Measurements from ENCODE around the gene BAZ2B.

The BAZ2B gene

DNA sequence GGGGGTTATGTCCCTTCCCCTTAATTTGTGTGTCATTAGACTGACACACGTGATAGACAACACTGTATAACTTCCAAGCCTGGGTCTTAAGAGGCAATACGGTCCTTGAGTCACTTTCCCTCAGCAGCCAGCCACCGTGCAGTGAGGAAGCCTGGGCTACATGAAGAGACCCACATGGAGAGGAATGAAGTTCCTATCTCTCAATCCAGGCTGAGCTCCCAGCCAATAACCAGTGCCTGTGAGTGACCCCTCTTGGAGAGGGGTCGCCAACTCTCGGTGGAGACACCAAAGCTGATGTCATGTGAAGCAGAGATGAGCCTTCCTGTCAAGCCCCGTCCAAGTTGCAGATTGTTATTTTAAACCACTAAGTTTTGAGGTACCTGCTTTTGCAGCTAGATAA lies 324.2 kb downstream of the BAZ2B start:
- DNase-seq = no peak

DNA sequence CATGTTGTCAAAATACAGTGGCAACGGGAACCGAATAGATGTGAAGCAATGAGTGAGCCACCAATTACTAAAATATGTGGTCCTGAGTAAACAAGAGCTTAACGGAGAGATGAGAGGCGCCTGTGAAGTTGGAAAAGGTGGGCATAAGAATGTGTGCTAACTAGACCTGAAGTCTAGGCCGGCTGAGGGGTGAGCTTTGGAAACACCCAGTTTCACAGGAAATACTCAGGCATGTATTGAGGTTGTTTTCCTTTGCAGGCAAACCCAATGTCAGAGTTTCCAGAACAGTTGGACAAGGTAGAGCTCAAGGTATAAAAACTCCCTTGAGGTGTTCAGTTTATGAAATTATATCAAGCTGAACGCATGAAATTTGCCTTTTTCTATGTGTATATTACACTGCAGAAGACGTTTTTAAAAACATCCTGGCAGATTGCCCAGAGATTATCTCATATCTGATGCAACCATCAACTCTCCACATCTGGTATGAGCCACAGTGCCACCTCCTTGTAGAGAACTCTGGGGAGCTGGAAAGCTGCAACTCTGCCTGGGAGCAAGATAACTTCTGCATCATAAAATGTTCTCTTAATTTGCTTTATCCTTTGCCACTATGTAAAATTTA lies 325.9 kb downstream of the BAZ2B start:
- DNase-seq = peak; percentile 75

DNA sequence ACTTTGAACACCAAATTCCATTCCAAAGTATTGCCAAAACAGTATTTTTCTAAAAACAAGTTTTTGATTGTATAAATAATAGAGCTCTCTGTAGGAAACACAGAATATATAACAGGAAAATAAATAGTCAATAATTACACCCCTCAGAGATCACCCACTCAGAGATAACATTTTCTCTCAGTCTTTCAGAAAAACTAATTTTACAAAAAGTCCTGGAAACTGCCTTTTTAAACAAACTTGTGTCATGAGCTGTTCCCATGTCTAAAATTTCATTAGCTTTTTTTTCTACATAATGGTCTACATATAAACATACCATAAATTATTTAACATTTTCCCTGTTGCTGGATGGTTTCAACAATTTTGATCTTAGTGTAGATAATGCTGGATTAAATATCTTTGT lies 328.6 kb downstream of the BAZ2B start:
- DNase-seq = no peak

DNA sequence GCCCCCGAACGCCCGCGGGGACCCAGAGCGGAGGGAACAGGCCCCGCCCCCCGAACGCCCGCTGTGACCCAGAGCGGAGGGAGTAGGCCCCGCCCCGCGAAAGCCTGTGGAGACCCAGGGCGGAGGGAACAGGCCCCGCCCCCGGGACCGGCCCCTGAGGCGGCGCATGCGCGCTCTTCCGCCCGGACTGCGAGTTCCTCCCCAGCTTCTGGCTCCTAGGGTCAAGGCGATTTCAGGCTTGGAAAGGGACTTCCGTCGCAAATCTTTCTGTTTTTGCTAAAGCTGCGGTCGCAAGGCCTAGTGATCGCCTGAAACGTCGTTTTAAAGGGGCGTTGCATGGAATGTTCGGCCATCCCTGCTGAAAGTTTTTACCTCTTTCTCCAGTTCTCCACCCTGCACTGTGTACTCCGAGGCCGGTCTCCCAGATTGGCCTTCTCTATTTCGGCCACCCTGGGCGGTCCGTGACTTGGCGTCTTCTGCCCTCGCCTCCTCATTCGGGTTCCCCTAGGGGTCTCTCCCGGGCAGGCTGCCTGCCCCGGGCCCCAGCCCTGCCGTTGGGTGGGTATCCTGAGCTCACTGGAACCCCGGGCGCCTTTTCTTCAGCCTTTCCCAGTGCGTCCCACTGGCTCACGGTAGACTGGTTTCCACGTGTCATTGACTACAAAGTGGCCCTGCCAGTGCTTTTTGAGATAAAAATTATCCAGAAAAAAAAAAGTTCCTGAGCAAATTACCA lies 329.5 kb downstream of the BAZ2B start:
- peak; percentile 98 for DNase-seq

DNA sequence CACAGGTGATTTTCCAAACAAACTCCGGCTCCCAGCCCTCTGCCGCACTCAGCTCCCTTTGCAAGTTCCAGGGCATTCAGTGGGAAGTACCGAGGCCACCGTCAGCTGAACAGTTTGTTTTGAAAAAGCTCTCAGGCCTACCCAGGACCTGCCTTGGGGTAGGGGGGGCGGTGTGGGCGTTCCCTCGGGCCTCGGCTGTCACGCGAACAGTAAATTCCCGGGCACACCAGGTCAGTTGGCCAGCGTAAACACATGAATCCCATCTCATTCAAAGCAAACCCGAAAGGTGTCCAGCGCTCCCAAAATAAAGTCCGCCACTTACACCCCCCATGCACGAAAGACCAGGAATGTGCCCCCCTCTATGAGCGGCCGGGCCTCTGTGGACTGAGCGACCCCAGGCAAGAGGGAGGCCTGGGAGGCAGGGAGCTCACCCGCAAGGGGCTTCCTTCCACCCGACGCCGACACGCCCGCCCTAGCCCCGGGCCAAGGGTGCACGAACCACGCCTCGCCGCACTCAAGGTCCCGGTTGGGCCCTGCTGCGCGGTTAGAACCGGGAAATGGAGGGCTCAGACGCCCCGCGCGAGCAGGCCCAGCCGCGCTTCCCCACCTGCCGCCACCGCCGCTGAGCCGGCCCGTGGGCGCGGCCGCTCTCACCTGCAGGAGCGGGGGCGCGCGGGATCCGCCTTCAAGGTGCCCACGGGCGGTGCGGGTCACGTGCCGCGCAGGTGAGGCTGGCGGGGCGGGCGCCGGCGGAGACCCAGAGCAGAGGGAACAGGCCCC lies 330.2 kb downstream of the BAZ2B start, which contains the start of gene WDSUB1:
WDSUB1 (minus strand) TSS at position 775 of the 780 bp plus-strand sequence. CDS start 3,634 bp downstream, outside the sequence.
- no peak for DNase-seq

DNA sequence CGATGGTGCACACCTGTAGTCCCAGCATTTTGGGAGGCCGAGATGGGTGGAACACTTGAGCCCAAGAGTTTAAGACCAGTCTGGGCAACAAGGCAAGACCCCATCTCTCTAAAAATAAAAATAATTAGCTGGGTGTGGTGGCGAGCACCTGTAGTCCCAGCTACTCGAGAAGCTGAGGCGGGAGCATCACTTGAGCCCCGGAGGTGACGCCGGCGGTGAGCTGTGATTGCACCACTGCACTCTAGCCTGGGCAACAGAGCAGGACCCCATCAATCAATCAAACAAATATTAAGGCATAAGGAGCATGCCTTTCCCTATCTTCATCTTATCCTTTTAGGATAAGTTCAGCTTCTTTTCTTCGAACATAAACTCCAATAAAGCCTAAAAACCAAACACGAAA lies 330.9 kb downstream of the BAZ2B start:
- no peak for DNase-seq

DNA sequence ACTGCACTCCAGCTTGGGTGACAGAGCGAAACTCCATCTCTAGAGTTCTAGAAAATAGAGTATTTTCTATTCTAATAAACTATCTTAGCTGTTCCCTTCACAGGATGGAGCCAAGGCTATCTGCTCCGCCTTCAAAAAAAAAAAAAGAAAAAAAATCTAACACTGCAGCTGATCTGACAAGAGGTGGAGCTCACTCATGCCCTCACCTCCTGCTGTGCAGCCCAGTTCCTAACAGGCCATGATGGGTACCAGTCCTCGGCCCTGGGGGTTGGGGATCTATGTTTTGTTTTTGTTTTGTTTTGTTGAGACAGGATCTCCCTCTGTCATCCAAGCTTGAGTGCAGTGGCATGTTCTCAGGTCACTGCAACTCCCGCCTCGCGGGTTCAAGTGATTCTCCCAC lies 332.8 kb downstream of the BAZ2B start:
- no peak for DNase-seq

DNA sequence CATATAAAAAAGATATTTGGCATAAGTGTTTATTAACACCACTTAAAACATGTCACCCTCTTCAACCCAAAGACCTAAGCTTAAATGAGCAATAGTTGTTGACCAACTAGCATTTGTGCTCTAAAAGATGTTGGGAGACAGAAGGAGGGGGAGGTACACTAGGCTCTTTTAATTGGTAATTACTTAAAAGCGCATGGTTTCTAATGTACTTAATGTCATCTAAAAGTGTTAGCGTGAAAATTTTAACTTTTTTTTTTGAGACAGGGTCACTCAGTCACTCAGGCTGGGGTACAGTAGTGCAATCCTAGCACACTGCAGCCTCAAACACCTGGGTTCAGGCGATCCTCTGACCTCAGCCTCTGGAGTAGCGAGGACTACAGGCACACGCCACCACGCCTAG lies 335.3 kb downstream of the BAZ2B start:
- no peak for DNase-seq

DNA sequence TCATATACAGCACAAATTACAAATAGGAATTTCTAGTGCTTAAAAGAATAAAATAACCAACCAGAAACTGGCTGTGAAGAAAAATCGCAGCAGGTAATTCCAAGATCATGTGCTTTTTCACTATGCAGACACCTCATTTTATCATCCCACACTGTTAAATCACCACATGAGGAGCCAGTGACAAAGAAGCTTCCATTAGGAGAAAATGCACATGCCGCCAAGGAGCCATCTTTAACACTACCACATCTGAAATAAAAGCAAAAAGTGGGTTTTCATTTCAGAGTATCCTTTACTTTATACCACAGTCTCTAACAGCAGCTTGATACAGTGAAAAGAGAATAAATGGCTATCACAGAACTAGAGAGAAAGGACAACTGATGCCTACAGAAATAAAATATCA lies 336.6 kb downstream of the BAZ2B start:
- DNase-seq = no peak

DNA sequence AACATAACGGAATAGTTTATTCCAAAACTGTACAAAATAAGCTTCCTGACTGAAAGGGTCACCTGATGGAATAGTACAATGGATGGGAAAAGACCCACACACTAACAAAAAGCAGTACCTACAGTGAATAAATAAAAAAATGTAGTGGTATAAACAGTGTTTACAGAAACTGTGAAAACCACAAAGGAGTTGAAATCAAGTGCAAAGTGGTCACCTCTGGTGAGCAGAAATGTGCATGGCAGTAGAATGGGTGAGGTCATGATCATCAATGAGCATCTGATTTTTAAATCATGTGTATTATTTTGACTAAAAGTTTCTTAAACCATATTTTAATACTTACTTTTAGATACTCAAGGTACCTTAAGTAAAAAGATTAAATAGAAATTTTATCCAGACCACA lies 341.2 kb downstream of the BAZ2B start:
- DNase-seq = no peak

DNA sequence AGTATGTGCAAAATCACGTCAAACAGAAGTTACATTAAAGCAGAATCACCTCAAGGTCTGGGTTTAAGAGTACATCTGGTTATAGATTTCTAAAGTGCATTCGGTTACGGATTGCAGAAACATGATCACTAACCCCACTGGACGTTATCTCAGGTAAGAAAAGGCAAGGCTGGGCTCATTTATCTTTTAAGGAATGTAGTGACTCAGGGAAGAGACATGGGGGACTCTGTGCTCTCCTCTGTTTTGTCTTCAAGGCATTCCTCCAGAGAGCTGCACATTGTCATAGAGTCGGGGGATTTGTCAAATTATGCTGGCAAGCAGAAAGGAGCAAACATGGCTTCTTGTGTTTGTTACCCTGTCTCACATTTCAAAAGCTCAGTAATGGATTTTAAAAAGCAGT lies 344.2 kb downstream of the BAZ2B start:
- DNase-seq = no peak

DNA sequence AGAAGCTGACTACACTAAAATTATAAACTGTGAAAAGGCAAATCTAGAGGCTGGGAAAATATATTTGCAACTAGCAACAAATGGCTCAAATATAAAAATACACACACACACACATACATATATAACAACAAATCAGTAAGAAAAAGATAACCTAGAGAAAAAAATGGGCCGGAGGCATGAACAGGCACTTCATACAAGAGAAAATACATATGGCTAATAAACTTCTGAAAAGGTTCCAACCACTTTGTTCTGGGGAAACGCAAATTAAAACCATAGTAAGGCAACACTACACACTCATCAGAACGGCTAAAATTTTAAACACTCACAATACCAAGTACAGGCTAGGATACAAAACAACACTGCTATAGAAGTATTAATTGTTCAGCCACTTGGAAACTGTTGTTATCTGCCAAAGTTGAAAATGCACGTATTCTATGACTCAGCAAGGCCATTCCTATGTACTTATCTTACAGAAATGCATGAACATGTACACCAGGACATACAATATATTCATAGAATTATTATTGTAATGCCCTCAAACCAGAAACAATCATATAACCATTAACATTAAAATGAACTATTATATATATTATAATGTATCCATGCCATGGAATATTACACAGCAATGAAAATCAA lies 345.5 kb downstream of the BAZ2B start:
- no peak for DNase-seq

All from NCI-H2029 (cell line).